Endothelial cell of umbilical vein (primary cell): ENCODE data around the gene ZNF620. TPM values are rescaled to one million over a fixed set of nuclear protein-coding genes. Genes with fewer than 3 reads are reported as not detected.

Experiments used
- BruUV-seq: library from RNA; stranded (reverse); fragments of 400-500 nt; replicated peaks from 2 replicates; lab custom pipeline; 2021; lab: Mats Ljungman, UMichigan
- CTCF ChIA-PET: fragments of 300-600, 350-600 bp; sonication (Branson Sonifier 250); formaldehyde crosslinking; loops from one replicate; lab custom pipeline; 2021; ENCODE audit warnings: antibody characterized with exemption, inconsistent platforms; lab: Charles Lee
- POLR2A ChIA-PET: fragments of 300-600, 350-600 bp; sonication (Branson Sonifier 250); formaldehyde crosslinking; loops from one replicate; lab custom pipeline; 2021; ENCODE audit warnings: antibody characterized with exemption, inconsistent platforms; lab: Charles Lee
- DNase-seq: peaks from one replicate; pipeline ENCODE4 v3.0.0-alpha.2; 2011; ENCODE audit warnings: low read depth, low spot score
- FAIRE-seq: peaks from 2 replicates; lab custom pipeline; 2011; peaks lifted over from hg19 to GRCh38; lab: Jason Lieb, UNC
- H2AFZ ChIP-seq: 2 replicates; pipeline ENCODE4 v1.6.0; 2012; ENCODE audit warnings: low read depth, low read length, control low read depth, inconsistent platforms
- H3K27ac ChIP-seq: 2 replicates; pipeline ENCODE4 v1.5.1; 2011; ENCODE audit warnings: low read depth, mild to moderate bottlenecking, control low read depth, low read length, moderate library complexity; ENCODE audit not compliant: insufficient read depth
- H3K27me3 ChIP-seq, 2 experiments: 2 replicates each; pipeline versions ENCODE4 v1.6.0 to v1.6.1; 2011; ENCODE audit warnings: low read length in 2 of 2, mixed read lengths in 1 of 2; ENCODE audit not compliant: control insufficient read depth in 2 of 2, insufficient read depth in 2 of 2
- H3K36me3 ChIP-seq, 2 experiments: 2 replicates in 1 of 2; 3 replicates in 1 of 2; pipeline ENCODE4 v1.5.1; 2011; ENCODE audit warnings: low read length in 2 of 2, mild to moderate bottlenecking in 1 of 2, moderate library complexity in 1 of 2; ENCODE audit not compliant: control insufficient read depth in 2 of 2, insufficient read depth in 2 of 2; ENCODE audit errors: extremely low read depth in 1 of 2
- H3K4me1 ChIP-seq: 3 replicates; pipeline ENCODE4 v1.5.1; 2011; ENCODE audit warnings: mild to moderate bottlenecking, low read length; ENCODE audit not compliant: control insufficient read depth, insufficient read depth; ENCODE audit errors: extremely low read depth
- H3K4me2 ChIP-seq: 2 replicates; pipeline ENCODE4 v1.6.1; 2011; ENCODE audit warnings: low read length, control low read depth, mixed read lengths; ENCODE audit not compliant: insufficient read depth
- H3K4me3 ChIP-seq, 3 experiments: fragments of 200-600 bp in 1 of 3; sonication (generic), shearing (Covaris generic) in 1 of 3; replicated peaks in 1 of 3; 2 replicates each; pipeline ENCODE4 v1.5.1; 2011 to 2016; ENCODE audit warnings: control low read depth in 3 of 3, low read length in 3 of 3, mild to moderate bottlenecking in 2 of 3, inconsistent platforms in 1 of 3, low read depth in 1 of 3, moderate library complexity in 1 of 3; ENCODE audit not compliant: insufficient read depth in 1 of 3
- H3K79me2 ChIP-seq: 2 replicates; pipeline ENCODE4 v1.6.0; 2012; ENCODE audit warnings: low read length, inconsistent platforms; ENCODE audit not compliant: control insufficient read depth, insufficient read depth
- H3K9ac ChIP-seq: replicated peaks from 2 replicates; pipeline ENCODE3; 2011; ENCODE audit warnings: low read length, control low read depth; ENCODE audit not compliant: insufficient read depth; ENCODE audit errors: extremely low read depth
- H3K9me1 ChIP-seq: replicated peaks from 3 replicates; pipeline ENCODE4 v1.6.0; 2011; ENCODE audit warnings: mild to moderate bottlenecking, low read length; ENCODE audit not compliant: control insufficient read depth, insufficient read depth; ENCODE audit errors: extremely low read depth
- H3K9me3 ChIP-seq: replicated peaks from 2 replicates; pipeline ENCODE4 v1.5.1; 2012; ENCODE audit warnings: low read length, inconsistent platforms; ENCODE audit not compliant: control insufficient read depth, insufficient read depth
- H4K20me1 ChIP-seq: replicated peaks from 2 replicates; pipeline ENCODE3; 2011; ENCODE audit warnings: mild to moderate bottlenecking, low read length; ENCODE audit not compliant: control insufficient read depth, insufficient read depth; ENCODE audit errors: extremely low read depth
- EZH2 ChIP-seq: IDR thresholded peaks from 2 replicates; pipeline ENCODE4 v1.6.1; 2012; ENCODE audit warnings: borderline replicate concordance, low read depth, mild to moderate bottlenecking, moderate library complexity, low read length, inconsistent platforms; ENCODE audit not compliant: severe bottlenecking
- FOS ChIP-seq: IDR thresholded peaks from 2 replicates; pipeline ENCODE4 v1.6.1; 2011; ENCODE audit warnings: mild to moderate bottlenecking, low read length, moderate library complexity, borderline replicate concordance; ENCODE audit not compliant: insufficient read depth
- GATA2 ChIP-seq: IDR thresholded peaks from 2 replicates; pipeline ENCODE4 v1.7.0; 2011; ENCODE audit warnings: low read depth, mild to moderate bottlenecking, moderate library complexity, mixed read lengths, low read length; ENCODE audit not compliant: insufficient read length, insufficient read depth
- JUN ChIP-seq: IDR thresholded peaks from 2 replicates; pipeline ENCODE4 v1.6.1; 2011; ENCODE audit warnings: borderline replicate concordance, low read depth; ENCODE audit not compliant: insufficient read length, insufficient read depth
- MAX ChIP-seq: IDR thresholded peaks from 2 replicates; pipeline ENCODE4 v1.6.1; 2011; ENCODE audit not compliant: insufficient read depth, insufficient read length
- MYC ChIP-seq: IDR thresholded peaks from one replicate; pipeline ENCODE4 v1.6.1; 2011; ENCODE audit warnings: mild to moderate bottlenecking, low read depth, low read length
- POLR2A ChIP-seq: IDR thresholded peaks from 2 replicates; pipeline ENCODE4 v1.6.1; 2012; ENCODE audit warnings: low read depth, mild to moderate bottlenecking, control low read depth, low read length
- POLR2AphosphoS5 ChIP-seq: IDR thresholded peaks from 2 replicates; pipeline ENCODE4 v1.6.1; 2012; ENCODE audit warnings: low read depth, mild to moderate bottlenecking, control low read depth, low read length, moderate library complexity; ENCODE audit not compliant: insufficient read depth
- dilution Hi-C: fragments of 300-500 bp; cut with MboI; formaldehyde crosslinking; loops from one replicate; pipeline ENCODE4 v1.15.0; 2019; ENCODE audit warnings: low sequenced_read_pairs; ENCODE audit not compliant: extremely low pct_ligation_motif_present
- intact Hi-C: fragments of 100-400 bp; cut with micrococcal nuclease; formaldehyde crosslinking; loops from one replicate; pipeline ENCODE4 v1.10.0; 2022
- polyA plus RNA-seq, 4 experiments: library from polyadenylated mRNA; depleted of rRNA in 3 of 4; stranded (reverse) in 3 of 4; unstranded in 1 of 4; fragments of >200 nt; gene quantifications; 2 replicates each; pipeline versions ENCODE4 v1.2.1 to v1.2.3, GENCODE V29; 2011 to 2012; ENCODE audit warnings: missing spikeins in 1 of 4
- total RNA-seq: library from RNA; stranded (reverse); gene quantifications from 2 replicates; pipeline ENCODE4 v1.2.3, GENCODE V29; 2021
- TF ChIP-seq, protein P1 (sequence below), 2 donors: IDR thresholded peaks; 1 replicate in 1 of 2; 2 replicates in 1 of 2; pipeline ENCODE4 v1.5.1; 2011; ENCODE audit warnings: low read length in 2 of 2, mild to moderate bottlenecking in 2 of 2, moderate library complexity in 2 of 2, control low read depth in 1 of 2, inconsistent platforms in 1 of 2, low read depth in 1 of 2; ENCODE audit not compliant: insufficient read depth in 1 of 2; ENCODE audit errors: extremely low read depth in 1 of 2

Gene ZNF620
- total and polyA plus RNA-seq, 2 donors (not counting 3 experiments of a cell fraction or from before 2014, with no cell fraction given) = 1.9 to 4.0 TPM

GRCh38 chr3:40464339-40465110 is 41.3 kb upstream of the ZNF620 start:
- CTCF ChIA-PET = interaction anchor here (0.9 kb wide), 1 partner anchor 42 kb away, joined by 3 read pairs; the partner anchor contains the start of gene ZNF620
- H3K9me1 ChIP-seq = no peaks in the 10 kb centered on the region
- H3K4me1 ChIP-seq = no peaks in the 10 kb centered on the region
- intact Hi-C loops = no loop called here
- H3K9me3 ChIP-seq = no peaks in the 10 kb centered on the region
- H3K79me2 ChIP-seq = peaks cover 6% of the 10 kb centered on the region
- no peak for TF ChIP-seq POLR2AphosphoS5
- no peak for TF ChIP-seq FOS
- TF ChIP-seq JUN = no peak
- no peak for TF ChIP-seq EZH2
- TF ChIP-seq MAX = no peak
- no peak for TF ChIP-seq GATA2
- no peak for TF ChIP-seq MYC
- TF ChIP-seq, protein P1, sequence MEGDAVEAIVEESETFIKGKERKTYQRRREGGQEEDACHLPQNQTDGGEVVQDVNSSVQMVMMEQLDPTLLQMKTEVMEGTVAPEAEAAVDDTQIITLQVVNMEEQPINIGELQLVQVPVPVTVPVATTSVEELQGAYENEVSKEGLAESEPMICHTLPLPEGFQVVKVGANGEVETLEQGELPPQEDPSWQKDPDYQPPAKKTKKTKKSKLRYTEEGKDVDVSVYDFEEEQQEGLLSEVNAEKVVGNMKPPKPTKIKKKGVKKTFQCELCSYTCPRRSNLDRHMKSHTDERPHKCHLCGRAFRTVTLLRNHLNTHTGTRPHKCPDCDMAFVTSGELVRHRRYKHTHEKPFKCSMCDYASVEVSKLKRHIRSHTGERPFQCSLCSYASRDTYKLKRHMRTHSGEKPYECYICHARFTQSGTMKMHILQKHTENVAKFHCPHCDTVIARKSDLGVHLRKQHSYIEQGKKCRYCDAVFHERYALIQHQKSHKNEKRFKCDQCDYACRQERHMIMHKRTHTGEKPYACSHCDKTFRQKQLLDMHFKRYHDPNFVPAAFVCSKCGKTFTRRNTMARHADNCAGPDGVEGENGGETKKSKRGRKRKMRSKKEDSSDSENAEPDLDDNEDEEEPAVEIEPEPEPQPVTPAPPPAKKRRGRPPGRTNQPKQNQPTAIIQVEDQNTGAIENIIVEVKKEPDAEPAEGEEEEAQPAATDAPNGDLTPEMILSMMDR (IDR thresholded peaks at IDR 0.05; ENCODE audit: extremely low read depth in 1 of 2, insufficient read depth in 1 of 2, low read depth in 1 of 2, low read length in 2 of 2) = no peak
- TF ChIP-seq POLR2A = no peak
- dilution Hi-C loops = no loop called here
- H3K4me3 ChIP-seq = no peak overlapping the region
- H3K36me3 ChIP-seq = peaks cover 14 to 27% of the 10 kb centered on the region in 2 experiments
- DNase-seq = no peak
- POLR2A ChIA-PET = no interaction called here
- H3K27ac ChIP-seq = no peak overlapping the region
- H3K9ac ChIP-seq = no peak overlapping the region
- H2AFZ ChIP-seq = no peak overlapping the region
- no peak overlapping the region for H3K4me2 ChIP-seq
- H3K27me3 ChIP-seq = no peaks in the 10 kb centered on the region
- no peak for FAIRE-seq
- H4K20me1 ChIP-seq = peaks cover 2% of the 10 kb centered on the region
- no TSS peak for BruUV-seq
